Measurements from ENCODE around the gene KIF1C.
A peak's percentile ranks its signal among the peaks of the same experiment; 100 is the strongest.

The KIF1C gene

GRCh38 chr17:4997302-4998026 lies at the start of gene KIF1C, which contains the start of gene INCA1:
Gene KIF1C, plus strand, starts transcription at chr17:4997950. Its CDS starts 2,297 bp downstream, at chr17:5000247.
Gene INCA1, minus strand, starts transcription at chr17:4997522. Its CDS starts 3,085 bp downstream, at chr17:4994437.
- no peaks in the 10 kb centered on the region for H3K36me3 Mint-ChIP-seq
- H3K4me1 Mint-ChIP-seq = peaks cover 20% of the 10 kb centered on the region
- peak within 1 kb of the TSS; percentile 68 for H3K27ac Mint-ChIP-seq
- no peaks in the 10 kb centered on the region for H3K27me3 Mint-ChIP-seq
- H3K4me3 Mint-ChIP-seq = peak within 1 kb of the TSS; percentile 87
- H3K9me3 Mint-ChIP-seq = no peaks in the 10 kb centered on the region

DNA sequence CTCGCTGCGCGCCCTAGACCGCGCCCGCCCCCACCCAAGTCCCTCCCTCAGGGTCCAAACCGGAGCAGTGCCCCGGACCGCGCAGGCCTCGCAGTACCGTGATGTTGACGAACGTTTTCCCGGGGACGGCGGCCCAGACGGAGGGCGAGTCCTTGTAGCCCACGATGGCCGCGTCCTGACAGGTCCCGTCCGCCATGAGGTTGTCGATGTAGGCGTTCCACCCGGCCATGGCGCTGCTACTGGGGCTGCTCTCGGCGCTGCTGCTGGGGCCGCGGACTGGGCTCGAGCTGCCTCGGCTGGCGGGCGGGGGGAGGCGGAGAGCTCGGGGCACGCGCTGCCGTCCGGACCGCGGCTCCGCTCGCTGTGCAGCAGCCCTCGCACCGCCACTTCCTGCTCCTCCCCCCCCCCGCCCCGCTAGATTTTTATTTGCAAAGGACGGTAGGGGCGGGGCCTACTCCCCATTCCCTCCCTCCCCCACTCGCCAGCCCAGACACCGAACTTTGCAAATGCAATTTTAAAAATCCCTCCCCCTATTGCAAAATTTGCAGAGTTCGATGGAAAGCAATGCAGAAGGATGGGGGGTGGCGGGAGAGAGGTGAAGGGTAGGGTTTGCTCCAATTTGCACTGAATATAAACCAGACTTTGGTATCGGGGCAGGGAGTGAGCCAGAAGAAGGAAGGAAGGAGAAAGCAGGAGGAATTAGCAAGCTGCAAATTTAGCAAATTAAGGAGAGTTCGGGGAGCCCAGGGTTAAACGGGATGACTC lies 49.4 kb upstream of the KIF1C start, which contains the start of gene PFN1:
Gene PFN1, minus strand, starts transcription at position 365 of the 765 bp plus-strand sequence. Its CDS starts 136 bp downstream, at position 229.
- H3K27me3 Mint-ChIP-seq = no peaks in the 10 kb centered on the region
- no peaks in the 10 kb centered on the region for H3K9me3 Mint-ChIP-seq
- H3K4me3 Mint-ChIP-seq = peak within 1 kb of the TSS; percentile 100
- H3K4me1 Mint-ChIP-seq = peaks cover 38% of the 10 kb centered on the region
- H3K36me3 Mint-ChIP-seq = peaks cover 22% of the 10 kb centered on the region
- peak within 1 kb of the TSS; percentile 100 for H3K27ac Mint-ChIP-seq

GRCh38 chr17:4948931-4949320 lies 48.8 kb upstream of the KIF1C start:
- H3K4me1 Mint-ChIP-seq = peaks cover 33% of the 10 kb centered on the region
- peak overlapping the region; percentile 100 for H3K4me3 Mint-ChIP-seq
- peak overlapping the region; percentile 100 for H3K27ac Mint-ChIP-seq
- no peaks in the 10 kb centered on the region for H3K9me3 Mint-ChIP-seq
- H3K36me3 Mint-ChIP-seq = peaks cover 21% of the 10 kb centered on the region
- H3K27me3 Mint-ChIP-seq = no peaks in the 10 kb centered on the region

GRCh38 chr17:4949321-4950074 lies 48.3 kb upstream of the KIF1C start:
- Mint-ChIP-seq H3K9me3 (no peaks in the 10 kb centered on the region), H3K27ac (peak overlapping the region; percentile 88), H3K4me1 (peaks cover 30% of the 10 kb centered on the region), H3K36me3 (peaks cover 20% of the 10 kb centered on the region), H3K4me3 (peak overlapping the region; percentile 100), H3K27me3 (no peaks in the 10 kb centered on the region)

- H3K9me3 Mint-ChIP-seq = no peaks in the 10 kb centered on the region
- no peaks in the 10 kb centered on the region for H3K27me3 Mint-ChIP-seq
- peaks cover 18% of the 10 kb centered on the region for H3K36me3 Mint-ChIP-seq
- peaks cover 23% of the 10 kb centered on the region for H3K4me1 Mint-ChIP-seq
- peak overlapping the region; percentile 90 for H3K4me3 Mint-ChIP-seq
- peak overlapping the region; percentile 97 for H3K27ac Mint-ChIP-seq
Measured at GRCh38 chr17:4950075-4950745, 47.5 kb upstream of the KIF1C start.

DNA sequence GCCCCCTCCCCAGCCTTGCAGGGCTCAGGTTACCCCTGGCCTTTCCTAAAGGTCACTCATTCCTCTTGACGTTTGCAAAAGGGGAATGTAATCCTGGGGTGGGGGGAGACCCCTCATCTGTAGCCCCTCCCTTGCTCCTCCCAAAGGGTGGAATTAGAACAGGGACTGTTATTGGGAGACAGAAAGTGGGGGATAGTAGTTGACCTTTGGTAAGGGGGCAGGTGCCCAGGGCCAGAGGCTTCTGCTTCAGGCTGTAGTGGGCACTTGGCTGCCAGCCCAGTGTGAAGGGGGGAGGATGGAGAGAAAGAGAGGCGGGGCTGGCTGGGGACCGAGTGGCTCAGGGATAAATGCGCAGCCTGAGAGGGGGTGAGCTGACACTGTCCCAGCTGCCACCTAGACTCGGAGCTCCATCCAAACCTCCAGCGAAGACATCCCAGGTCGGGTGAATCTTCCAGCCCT lies 47.0 kb upstream of the KIF1C start, which contains the start of gene ENO3:
Gene ENO3, plus strand, starts transcription at position 374 of the 459 bp plus-strand sequence. CDS start 711 bp downstream, outside the sequence.
- peak within 1 kb of the TSS; percentile 97 for H3K27ac Mint-ChIP-seq

GRCh38 chr17:4951486-4951885 lies 46.3 kb upstream of the KIF1C start:
- Mint-ChIP-seq H3K27ac (peak overlapping the region; percentile 85), H3K9me3 (no peaks in the 10 kb centered on the region), H3K4me3 (peak overlapping the region; percentile 90), H3K36me3 (peaks cover 7% of the 10 kb centered on the region), H3K4me1 (peaks cover 20% of the 10 kb centered on the region), H3K27me3 (no peaks in the 10 kb centered on the region)

More for the DNA sequence above, 47.0 kb upstream of the KIF1C start, which contains the start of gene ENO3:
- peaks cover 12% of the 10 kb centered on the region for H3K36me3 Mint-ChIP-seq
- no peaks in the 10 kb centered on the region for H3K27me3 Mint-ChIP-seq
- H3K4me1 Mint-ChIP-seq = peaks cover 17% of the 10 kb centered on the region
- H3K4me3 Mint-ChIP-seq = peak within 1 kb of the TSS; percentile 90
- no peaks in the 10 kb centered on the region for H3K9me3 Mint-ChIP-seq

GRCh38 chr17:4953451-4953961 lies 44.2 kb upstream of the KIF1C start:
- H3K27me3 Mint-ChIP-seq = no peaks in the 10 kb centered on the region
- H3K27ac Mint-ChIP-seq = no peak overlapping the region

DNA sequence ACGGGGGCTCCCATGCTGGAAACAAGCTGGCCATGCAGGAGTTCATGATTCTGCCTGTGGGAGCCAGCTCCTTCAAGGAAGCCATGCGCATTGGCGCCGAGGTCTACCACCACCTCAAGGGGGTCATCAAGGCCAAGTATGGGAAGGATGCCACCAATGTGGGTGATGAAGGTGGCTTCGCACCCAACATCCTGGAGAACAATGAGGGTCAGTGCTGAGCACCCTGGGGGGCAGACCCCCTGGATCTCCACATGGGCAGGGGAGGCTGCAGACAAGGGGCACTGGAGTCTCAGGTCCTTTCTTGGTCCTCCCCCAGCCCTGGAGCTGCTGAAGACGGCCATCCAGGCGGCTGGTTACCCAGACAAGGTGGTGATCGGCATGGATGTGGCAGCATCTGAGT lies 42.7 kb upstream of the KIF1C start:
- H3K36me3 Mint-ChIP-seq = no peaks in the 10 kb centered on the region
- H3K4me3 Mint-ChIP-seq = no peak overlapping the region
- no peak overlapping the region for H3K27ac Mint-ChIP-seq
- H3K9me3 Mint-ChIP-seq = no peaks in the 10 kb centered on the region
- H3K27me3 Mint-ChIP-seq = no peaks in the 10 kb centered on the region
- H3K4me1 Mint-ChIP-seq = peaks cover 24% of the 10 kb centered on the region

More at GRCh38 chr17:4953451-4953961, 44.2 kb upstream of the KIF1C start:
- Mint-ChIP-seq H3K36me3 (no peaks in the 10 kb centered on the region), H3K4me1 (peaks cover 24% of the 10 kb centered on the region), H3K9me3 (no peaks in the 10 kb centered on the region), H3K4me3 (no peak overlapping the region)

GRCh38 chr17:4956493-4957061 lies 41.2 kb upstream of the KIF1C start:
- no peaks in the 10 kb centered on the region for H3K27me3 Mint-ChIP-seq
- no peak overlapping the region for H3K4me3 Mint-ChIP-seq
- H3K36me3 Mint-ChIP-seq = peaks cover 4% of the 10 kb centered on the region
- peaks cover 11% of the 10 kb centered on the region for H3K4me1 Mint-ChIP-seq
- H3K9me3 Mint-ChIP-seq = no peaks in the 10 kb centered on the region
- H3K27ac Mint-ChIP-seq = peak overlapping the region; percentile 19

- Mint-ChIP-seq H3K27me3 (no peaks in the 10 kb centered on the region), H3K36me3 (peaks cover 4% of the 10 kb centered on the region)
Measured at GRCh38 chr17:4958102-4958501, 39.6 kb upstream of the KIF1C start.

GRCh38 chr17:4959261-4959965 lies 38.3 kb upstream of the KIF1C start:
- peak overlapping the region; percentile 72 for H3K27ac Mint-ChIP-seq
- peaks cover 4% of the 10 kb centered on the region for H3K36me3 Mint-ChIP-seq
- H3K4me1 Mint-ChIP-seq = peaks cover 7% of the 10 kb centered on the region
- no peak overlapping the region for H3K4me3 Mint-ChIP-seq
- H3K9me3 Mint-ChIP-seq = no peaks in the 10 kb centered on the region
- H3K27me3 Mint-ChIP-seq = no peaks in the 10 kb centered on the region

More at GRCh38 chr17:4958102-4958501, 39.6 kb upstream of the KIF1C start:
- no peaks in the 10 kb centered on the region for H3K9me3 Mint-ChIP-seq
- H3K4me3 Mint-ChIP-seq = no peak overlapping the region
- no peak overlapping the region for H3K27ac Mint-ChIP-seq
- peaks cover 11% of the 10 kb centered on the region for H3K4me1 Mint-ChIP-seq

- Mint-ChIP-seq H3K27ac (no peak overlapping the region), H3K4me1 (peaks cover 11% of the 10 kb centered on the region), H3K36me3 (peaks cover 6% of the 10 kb centered on the region), H3K4me3 (no peak overlapping the region), H3K9me3 (no peaks in the 10 kb centered on the region), H3K27me3 (no peaks in the 10 kb centered on the region)
Measured at GRCh38 chr17:4960279-4960922, 37.3 kb upstream of the KIF1C start.

Data from activated naive CD4-positive, alpha-beta T cell treated with anti-CD3 and anti-CD28 coated beads, Interleukin-2, amount 50 U/mL, for 24 hours (primary cell).